Fibroblast of lung (primary cell): ENCODE results near the gene TCF4. TPM values are rescaled to one million over a fixed set of nuclear protein-coding genes. Genes with fewer than 3 reads are reported as not detected.

ENCODE experiments used
- DNase-seq, 2 donors: peaks; one replicate each; pipeline versions ENCODE4 v3.0.0 to v3.0.0-alpha.2; 2010; ENCODE audit warnings: low read depth in 2 of 2
- H2AFZ ChIP-seq: 2 replicates; pipeline ENCODE4 v1.5.1; 2012; ENCODE audit warnings: low read length, control low read depth, inconsistent platforms
- H3K27ac ChIP-seq: 2 replicates; pipeline ENCODE4 v1.5.1; 2011; ENCODE audit warnings: low read length, control low read depth; ENCODE audit not compliant: insufficient read depth
- H3K27me3 ChIP-seq: 2 replicates; pipeline ENCODE4 v1.5.1; 2011; ENCODE audit warnings: mild to moderate bottlenecking, low read length; ENCODE audit not compliant: control insufficient read depth, insufficient read depth
- H3K36me3 ChIP-seq: 2 replicates; pipeline ENCODE4 v1.5.1; 2011; ENCODE audit warnings: low read length; ENCODE audit not compliant: control insufficient read depth, insufficient read depth
- H3K4me1 ChIP-seq: 2 replicates; pipeline ENCODE4 v1.5.1; 2011; ENCODE audit warnings: low read length; ENCODE audit not compliant: control insufficient read depth, insufficient read depth; ENCODE audit errors: extremely low read depth
- H3K4me2 ChIP-seq: 2 replicates; pipeline ENCODE4 v1.5.1; 2011; ENCODE audit warnings: low read length, control low read depth; ENCODE audit not compliant: insufficient read depth; ENCODE audit errors: extremely low read depth
- H3K4me3 ChIP-seq, 4 experiments: fragments of 200-600 bp in 1 of 4; sonication (generic) in 1 of 4; replicated peaks in 1 of 4; 2 replicates each; pipeline ENCODE4 v1.5.1; 2011 to 2016; ENCODE audit warnings: low read length in 4 of 4, low read depth in 3 of 4, mild to moderate bottlenecking in 3 of 4, control low read depth in 2 of 4, inconsistent platforms in 1 of 4, mixed read lengths in 1 of 4; ENCODE audit not compliant: insufficient read depth in 1 of 4; ENCODE audit errors: control extremely low read depth in 1 of 4
- H3K79me2 ChIP-seq: 2 replicates; pipeline ENCODE4 v1.5.1; 2012; ENCODE audit warnings: mild to moderate bottlenecking, low read length, inconsistent platforms; ENCODE audit not compliant: control insufficient read depth, insufficient read depth
- H3K9ac ChIP-seq: 2 replicates; pipeline ENCODE4 v1.5.1; 2011; ENCODE audit warnings: mild to moderate bottlenecking, low read length, control low read depth; ENCODE audit not compliant: insufficient read depth
- H3K9me3 ChIP-seq: 2 replicates; pipeline ENCODE4 v1.5.1; 2012; ENCODE audit warnings: low read depth, low read length; ENCODE audit not compliant: control insufficient read depth, insufficient read depth
- H4K20me1 ChIP-seq: 2 replicates; pipeline ENCODE4 v1.5.1; 2011; ENCODE audit warnings: low read length; ENCODE audit not compliant: control insufficient read depth, insufficient read depth; ENCODE audit errors: extremely low read depth
- EZH2 ChIP-seq: IDR thresholded peaks from 2 replicates; pipeline ENCODE4 v1.5.1; 2012; ENCODE audit warnings: low read length, control low read depth, mild to moderate bottlenecking; ENCODE audit errors: missing control alignments
- polyA plus RNA-seq, 2 donors: library from polyadenylated mRNA; depleted of rRNA in 1 of 2; stranded (reverse) in 1 of 2; unstranded in 1 of 2; fragments of >200 nt; gene quantifications; 2 replicates each; pipeline ENCODE4 v1.2.1, GENCODE V29; 2011 to 2012; ENCODE audit warnings: missing spikeins in 1 of 2
- total RNA-seq: library from RNA; depleted of rRNA; stranded (reverse); fragments of >200 nt; gene quantifications from 2 replicates; pipeline ENCODE4 v1.2.1, GENCODE V29; 2014
- TF ChIP-seq, protein P1 (sequence below), 2 donors: IDR thresholded peaks in 1 of 2; conservative IDR thresholded peaks in 1 of 2; 1 replicate in 1 of 2; 2 replicates in 1 of 2; pipeline ENCODE4 v1.5.1; 2011 to 2012; ENCODE audit warnings: low read length in 2 of 2, control low read depth in 1 of 2, inconsistent platforms in 1 of 2, low read depth in 1 of 2, mild to moderate bottlenecking in 1 of 2

Gene TCF4
- total and polyA plus RNA-seq, 2 donors (not counting 1 experiment from before 2014, with no cell fraction given) = 48.9 to 57.6 TPM

DNA sequence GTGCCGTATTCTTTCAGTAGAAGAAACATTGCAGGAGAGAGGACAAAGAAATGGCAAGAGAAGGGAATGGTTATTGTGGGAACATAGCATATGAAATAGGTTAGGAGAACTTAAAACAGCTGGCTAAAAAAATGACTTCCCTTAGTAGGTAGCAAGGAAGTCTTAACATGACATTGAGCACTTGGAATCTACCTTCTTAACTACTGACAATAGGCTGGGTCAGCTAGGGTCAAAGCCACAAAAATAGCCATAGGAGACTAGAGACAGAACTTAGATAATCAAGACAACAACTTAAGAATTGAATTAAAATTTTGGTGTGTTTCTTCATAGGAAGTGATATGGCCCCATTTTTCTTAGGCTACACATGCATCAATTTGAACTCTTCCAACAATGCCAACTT lies 227.9 kb downstream of the TCF4 start:
- DNase-seq = no peak
- H3K27ac ChIP-seq = no peak overlapping the region
- H3K36me3 ChIP-seq = no peaks in the 10 kb centered on the region
- H3K9me3 ChIP-seq = no peaks in the 10 kb centered on the region
- H2AFZ ChIP-seq = no peak overlapping the region
- no peaks in the 10 kb centered on the region for H3K79me2 ChIP-seq
- H4K20me1 ChIP-seq = no peaks in the 10 kb centered on the region
- TF ChIP-seq, protein P1, sequence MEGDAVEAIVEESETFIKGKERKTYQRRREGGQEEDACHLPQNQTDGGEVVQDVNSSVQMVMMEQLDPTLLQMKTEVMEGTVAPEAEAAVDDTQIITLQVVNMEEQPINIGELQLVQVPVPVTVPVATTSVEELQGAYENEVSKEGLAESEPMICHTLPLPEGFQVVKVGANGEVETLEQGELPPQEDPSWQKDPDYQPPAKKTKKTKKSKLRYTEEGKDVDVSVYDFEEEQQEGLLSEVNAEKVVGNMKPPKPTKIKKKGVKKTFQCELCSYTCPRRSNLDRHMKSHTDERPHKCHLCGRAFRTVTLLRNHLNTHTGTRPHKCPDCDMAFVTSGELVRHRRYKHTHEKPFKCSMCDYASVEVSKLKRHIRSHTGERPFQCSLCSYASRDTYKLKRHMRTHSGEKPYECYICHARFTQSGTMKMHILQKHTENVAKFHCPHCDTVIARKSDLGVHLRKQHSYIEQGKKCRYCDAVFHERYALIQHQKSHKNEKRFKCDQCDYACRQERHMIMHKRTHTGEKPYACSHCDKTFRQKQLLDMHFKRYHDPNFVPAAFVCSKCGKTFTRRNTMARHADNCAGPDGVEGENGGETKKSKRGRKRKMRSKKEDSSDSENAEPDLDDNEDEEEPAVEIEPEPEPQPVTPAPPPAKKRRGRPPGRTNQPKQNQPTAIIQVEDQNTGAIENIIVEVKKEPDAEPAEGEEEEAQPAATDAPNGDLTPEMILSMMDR (conservative IDR thresholded peaks at IDR 0.05 in 1 of 2, IDR thresholded peaks at IDR 0.05 in 1 of 2; ENCODE audit: low read depth in 1 of 2, low read length in 2 of 2) = no peak
- no peak for TF ChIP-seq EZH2
- H3K27me3 ChIP-seq = no peaks in the 10 kb centered on the region
- no peak overlapping the region for H3K4me3 ChIP-seq
- H3K4me2 ChIP-seq = no peak overlapping the region
- H3K9ac ChIP-seq = no peak overlapping the region
- no peaks in the 10 kb centered on the region for H3K4me1 ChIP-seq

DNA sequence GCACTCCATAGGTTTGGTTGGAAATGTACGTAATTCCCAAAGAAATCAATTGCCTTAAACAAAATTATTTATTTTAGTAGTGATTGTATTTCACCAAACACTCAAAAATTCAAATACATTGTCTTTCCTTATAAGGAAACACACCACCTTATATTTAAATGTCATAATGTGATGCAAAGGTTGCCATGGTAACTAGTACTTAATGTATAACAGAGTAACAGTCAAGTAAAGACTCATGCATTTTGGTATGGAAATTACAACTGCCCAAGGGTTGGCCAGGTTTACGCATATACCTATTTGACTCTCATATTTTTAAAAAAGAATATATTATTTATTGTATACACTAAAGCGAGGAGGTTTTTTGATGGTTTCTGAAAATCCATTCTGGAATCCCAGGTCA lies 231.2 kb downstream of the TCF4 start:
- no peak overlapping the region for H2AFZ ChIP-seq
- H4K20me1 ChIP-seq = no peaks in the 10 kb centered on the region
- no peaks in the 10 kb centered on the region for H3K4me1 ChIP-seq
- no peak overlapping the region for H3K4me3 ChIP-seq
- H3K9me3 ChIP-seq = no peaks in the 10 kb centered on the region
- no peak for TF ChIP-seq EZH2
- TF ChIP-seq, protein P1 (conservative IDR thresholded peaks at IDR 0.05 in 1 of 2, IDR thresholded peaks at IDR 0.05 in 1 of 2; ENCODE audit: low read depth in 1 of 2, low read length in 2 of 2) = no peak
- H3K27me3 ChIP-seq = no peaks in the 10 kb centered on the region
- DNase-seq = no peak
- no peaks in the 10 kb centered on the region for H3K36me3 ChIP-seq
- H3K9ac ChIP-seq = no peak overlapping the region
- no peaks in the 10 kb centered on the region for H3K79me2 ChIP-seq
- H3K4me2 ChIP-seq = no peak overlapping the region
- no peak overlapping the region for H3K27ac ChIP-seq

DNA sequence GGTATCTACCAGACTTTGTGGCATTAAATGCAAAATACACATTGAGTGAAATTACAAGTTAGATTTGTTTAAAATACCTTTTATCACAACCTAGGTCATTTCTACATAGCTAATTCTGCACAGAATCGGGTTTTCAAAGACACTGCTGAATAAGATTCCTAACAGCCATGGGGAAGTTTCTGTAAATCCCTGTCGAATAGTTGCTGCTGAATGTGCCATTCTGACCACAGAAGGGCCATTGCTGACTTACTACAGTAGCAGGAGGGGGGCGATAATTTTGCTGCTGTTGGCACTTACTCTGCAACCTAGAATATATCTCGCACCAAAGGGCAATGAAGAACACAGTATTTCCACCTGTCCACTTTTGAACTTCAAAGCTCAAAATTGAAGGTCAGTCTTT lies 232.8 kb downstream of the TCF4 start:
- DNase-seq = peak in 1 of 2 donors; percentile 37
- no peak overlapping the region for H2AFZ ChIP-seq
- H3K4me2 ChIP-seq = no peak overlapping the region
- H3K27ac ChIP-seq = no peak overlapping the region
- H3K4me3 ChIP-seq = no peak overlapping the region
- no peaks in the 10 kb centered on the region for H3K36me3 ChIP-seq
- H3K79me2 ChIP-seq = no peaks in the 10 kb centered on the region
- no peaks in the 10 kb centered on the region for H3K4me1 ChIP-seq
- no peaks in the 10 kb centered on the region for H3K27me3 ChIP-seq
- H3K9ac ChIP-seq = no peak overlapping the region
- TF ChIP-seq, protein P1 (conservative IDR thresholded peaks at IDR 0.05 in 1 of 2, IDR thresholded peaks at IDR 0.05 in 1 of 2; ENCODE audit: low read depth in 1 of 2, low read length in 2 of 2) = no peak
- no peak for TF ChIP-seq EZH2
- no peaks in the 10 kb centered on the region for H3K9me3 ChIP-seq
- no peaks in the 10 kb centered on the region for H4K20me1 ChIP-seq
